Measurements from ENCODE around the gene CDC123. TPM values are rescaled to one million over a fixed set of nuclear protein-coding genes. Genes with fewer than 3 reads are reported as not detected.

Gene CDC123
- total and polyA plus RNA-seq, 2 of the 4 experiments (the other 2 are of a cell fraction): 100 to 203 TPM

- H4K91ac ChIP-seq (ENCODE audit: insufficient read depth, low read depth, low read length): no peak overlapping the region
- no peak overlapping the region for H2AK9ac ChIP-seq (replicated peaks; ENCODE audit: low read depth, low read length, poor library complexity)
- peak overlapping the region; percentile 25; the same call in 1 of the 2 replicates for H3K18ac ChIP-seq (ENCODE audit: low read depth, low read length)
- no peak overlapping the region for H3K56ac ChIP-seq (ENCODE audit: extremely low read depth, insufficient read depth, low read length)
- no peak overlapping the region for H2AFZ ChIP-seq (replicated peaks; ENCODE audit: low read length, poor library complexity)
- peak; percentile 60 for DNase-seq
- H3K9me3 ChIP-seq (ENCODE audit: control insufficient read depth, insufficient read depth, low read length): no peaks in the 10 kb centered on the region
- H2AK5ac ChIP-seq (ENCODE audit: low read depth, low read length): no peak overlapping the region
- peaks cover 8% of the 10 kb centered on the region for H3K4me1 ChIP-seq (ENCODE audit: control insufficient read depth, insufficient read depth, low read length)
- 0 out of 2 replicates have a peak overlapping the region, but pooled peaks have one; percentile 4 for H2BK120ac ChIP-seq (ENCODE audit: low read depth, low read length)
- no peaks in the 10 kb centered on the region for H3K27me3 ChIP-seq (ENCODE audit: control insufficient read depth, insufficient read depth, low read length)
- H4K8ac ChIP-seq (ENCODE audit: low read depth in 2 of 2, low read length in 2 of 2): peak overlapping the region in 1 of 2 experiments; percentile 57; a peak in 2 of 4 replicates
- H4K20me1 ChIP-seq (ENCODE audit: insufficient read depth, low read length): peaks cover 5% of the 10 kb centered on the region; the same call in 1 of the 2 replicates
- peaks cover 9 to 16% of the 10 kb centered on the region in 2 experiments for H3K79me1 ChIP-seq (ENCODE audit: low read depth in 1 of 2, low read length in 2 of 2)
- peak overlapping the region; percentile 30; the same call in 1 of the 2 replicates for H3K23ac ChIP-seq (ENCODE audit: low read depth, low read length)
- dilution Hi-C loops (cut with HindIII; ENCODE audit: low sequenced_read_pairs, unreplicated experiment): no loop called here
- peaks cover 23% of the 10 kb centered on the region for H3K36me3 ChIP-seq (ENCODE audit: control insufficient read depth, insufficient read depth, low read length)
- ChIA-PET CTCF (interaction anchor here (0.6 to 1.0 kb wide), 2 partner anchors 10 to 193 kb away, joined by 3 read pairs; no protein-coding TSS in a partner anchor), POLR2A (ENCODE audit: unreplicated experiment) (no interaction called here)
- H3K14ac ChIP-seq (replicated peaks; ENCODE audit: low read depth, low read length): peak overlapping the region; percentile 48; the same call in 1 of the 2 replicates
- H3K9ac ChIP-seq (ENCODE audit: low read depth, low read length): no peak overlapping the region
- H2BK20ac ChIP-seq (ENCODE audit: low read depth, low read length): peak overlapping the region; percentile 22; the same call in 1 of the 2 replicates
- peak overlapping the region; percentile 5 for H4K5ac ChIP-seq (ENCODE audit: low read depth, low read length)
- BruUV-seq (replicated peaks): no TSS peak
- ATAC-seq (ENCODE audit: low read depth): peak; percentile 71
- no CpG with 5 or more reads among the region's 3 CpGs for WGBS, 2 experiments (ENCODE audit: extremely low coverage in 2 of 2, insufficient read length in 1 of 2)
- peak overlapping the region; percentile 85 for H2BK5ac ChIP-seq (ENCODE audit: low read depth, low read length, poor library complexity, severe bottlenecking)
- intact Hi-C loops (cut with micrococcal nuclease): no loop called here
- in situ Hi-C loops (cut with MboI; ENCODE audit: low sequenced_read_pairs): no loop called here
- H3K9me1 ChIP-seq (ENCODE audit: insufficient read depth, low read length): no peaks in the 10 kb centered on the region
- H3K4ac ChIP-seq (ENCODE audit: low read depth, low read length): peak overlapping the region; percentile 55; the same call in 1 of the 2 replicates
- H3K27ac ChIP-seq (ENCODE audit: insufficient read depth, low read length): peak overlapping the region; percentile 82; the same call in 1 of the 2 replicates
- H3K4me3 ChIP-seq (ENCODE audit: insufficient read depth, low read depth, low read length): no peak overlapping the region
- H2BK15ac ChIP-seq (ENCODE audit: low read depth, low read length): no peak overlapping the region
- peak overlapping the region; percentile 43 for H3K4me2 ChIP-seq (ENCODE audit: low read depth, low read length)
- TF ChIP-seq RCOR1 (IDR thresholded peaks at IDR 0.05; ENCODE audit: insufficient replicate concordance, low read length) (no peak), MAZ (IDR thresholded peaks at IDR 0.05; ENCODE audit: borderline replicate concordance, low read depth, low read length) (no peak), RAD21 (IDR thresholded peaks at IDR 0.05; ENCODE audit: low read length) (no peak), CHD1 (IDR thresholded peaks at IDR 0.05; ENCODE audit: low read depth, low read length) (no peak), BHLHE40 (IDR thresholded peaks at IDR 0.05; ENCODE audit: low read depth, low read length) (no peak), POLR2A (IDR thresholded peaks at IDR 0.05; ENCODE audit: low read depth, low read length) (no peak), NFE2L2 (IDR thresholded peaks at IDR 0.05; ENCODE audit: low read depth, low read length) (no peak), ELK1 (IDR thresholded peaks at IDR 0.05; ENCODE audit: borderline replicate concordance, low read depth, low read length) (no peak), USF2 (IDR thresholded peaks at IDR 0.05; ENCODE audit: low read depth, low read length) (no peak), SMC3 (IDR thresholded peaks at IDR 0.05; ENCODE audit: low read depth, low read length) (no peak), CEBPB (IDR thresholded peaks at IDR 0.05; ENCODE audit: low read depth, low read length) (no peak), RFX5 (IDR thresholded peaks at IDR 0.05; ENCODE audit: low read depth, low read length) (no peak), CTCF (conservative IDR thresholded peaks at IDR 0.05; ENCODE audit: low read depth, low read length) (no peak), MXI1 (IDR thresholded peaks at IDR 0.05; ENCODE audit: borderline replicate concordance, low read depth, low read length) (no peak), FOS (IDR thresholded peaks at IDR 0.05; ENCODE audit: low read depth, low read length) (no peak)
These were observed 39.2 kb downstream of the CDC123 start for GRCh38 chr10:12235116-12235694.

Measured in IMR-90 (cell line).